ENCODE results near the gene CYBA.

DNA sequence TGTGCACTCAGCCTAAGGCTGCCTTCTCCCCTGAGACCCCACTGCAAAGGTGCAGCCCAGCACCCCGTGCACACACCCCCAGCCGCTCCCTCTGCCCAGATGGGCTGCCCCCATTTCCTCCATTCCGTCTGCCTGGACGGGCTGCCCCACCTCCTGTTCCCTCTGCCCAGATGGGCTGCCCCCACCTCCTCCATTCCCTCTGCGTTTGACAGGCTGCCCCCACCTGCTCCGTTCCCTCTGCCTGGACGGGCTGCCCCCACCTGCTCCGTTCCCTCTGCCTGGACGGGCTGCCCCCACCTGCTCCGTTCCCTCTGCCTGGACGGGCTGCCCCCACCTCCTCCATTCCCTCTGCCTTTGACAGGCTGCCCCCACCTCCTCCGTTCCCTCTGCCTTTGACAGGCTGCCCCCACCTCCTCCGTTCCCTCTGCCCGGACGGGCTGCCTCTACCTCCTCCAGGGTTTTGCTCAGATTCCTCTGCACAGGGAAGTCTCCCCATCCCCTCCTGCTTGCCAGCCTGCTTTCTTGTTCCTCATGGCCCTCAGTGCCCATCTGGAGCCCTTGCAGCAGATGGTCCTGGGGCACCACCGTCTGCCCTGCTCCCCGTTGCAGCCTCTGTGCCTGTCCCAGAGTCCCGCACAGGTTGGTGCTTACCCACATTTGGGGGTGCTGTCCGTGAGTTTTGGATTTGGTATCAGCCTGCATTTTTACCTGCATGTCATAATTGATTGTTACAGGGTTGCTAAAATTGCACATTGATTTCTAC is 35.9 kb downstream of the CYBA start:
- TF ChIP-seq POLR2A (IDR thresholded peaks at IDR 0.05) = no peak
- TF ChIP-seq, protein P1, sequence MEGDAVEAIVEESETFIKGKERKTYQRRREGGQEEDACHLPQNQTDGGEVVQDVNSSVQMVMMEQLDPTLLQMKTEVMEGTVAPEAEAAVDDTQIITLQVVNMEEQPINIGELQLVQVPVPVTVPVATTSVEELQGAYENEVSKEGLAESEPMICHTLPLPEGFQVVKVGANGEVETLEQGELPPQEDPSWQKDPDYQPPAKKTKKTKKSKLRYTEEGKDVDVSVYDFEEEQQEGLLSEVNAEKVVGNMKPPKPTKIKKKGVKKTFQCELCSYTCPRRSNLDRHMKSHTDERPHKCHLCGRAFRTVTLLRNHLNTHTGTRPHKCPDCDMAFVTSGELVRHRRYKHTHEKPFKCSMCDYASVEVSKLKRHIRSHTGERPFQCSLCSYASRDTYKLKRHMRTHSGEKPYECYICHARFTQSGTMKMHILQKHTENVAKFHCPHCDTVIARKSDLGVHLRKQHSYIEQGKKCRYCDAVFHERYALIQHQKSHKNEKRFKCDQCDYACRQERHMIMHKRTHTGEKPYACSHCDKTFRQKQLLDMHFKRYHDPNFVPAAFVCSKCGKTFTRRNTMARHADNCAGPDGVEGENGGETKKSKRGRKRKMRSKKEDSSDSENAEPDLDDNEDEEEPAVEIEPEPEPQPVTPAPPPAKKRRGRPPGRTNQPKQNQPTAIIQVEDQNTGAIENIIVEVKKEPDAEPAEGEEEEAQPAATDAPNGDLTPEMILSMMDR (IDR thresholded peaks at IDR 0.05) = no peak

All from body of pancreas (tissue), 4 donors.